Measurements from ENCODE around the gene STOX2.

- TF ChIP-seq CTCF (IDR thresholded peaks at IDR 0.05) (no peak), POLR2AphosphoS5 (IDR thresholded peaks at IDR 0.05) (no peak)
These were observed 91.8 kb downstream of the STOX2 start for GRCh38 chr4:183996868-183997267.
